HG03095 (cell line): ENCODE results near the gene MZF1.

Experiments used
- ATAC-seq: cut with Tn5 transposase; IDR thresholded peaks from one replicate; pipeline ENCODE4 v1.9.1; 2021; ENCODE audit warnings: moderate library complexity; ENCODE audit not compliant: unreplicated experiment

Gene MZF1

DNA sequence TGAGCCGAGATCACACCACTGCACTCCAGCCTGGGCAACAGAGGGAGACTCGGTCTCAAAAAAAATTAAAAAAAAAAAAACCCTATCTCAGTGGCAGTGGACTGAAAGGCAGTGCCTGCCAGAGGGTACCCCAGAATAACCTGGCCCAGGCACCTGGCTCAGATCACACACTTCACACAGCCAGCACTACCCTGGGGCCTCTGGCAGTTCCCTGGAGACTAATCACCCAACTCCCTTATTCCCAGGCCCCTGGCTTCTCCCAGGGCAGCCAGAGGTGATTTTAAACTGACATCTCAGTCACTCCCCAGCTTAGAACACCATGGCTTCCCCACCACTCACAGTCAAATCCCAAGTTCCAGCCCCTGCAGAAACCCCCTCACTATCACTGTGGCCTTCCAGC lies 57.9 kb downstream of the MZF1 start:
- ATAC-seq = no peak

DNA sequence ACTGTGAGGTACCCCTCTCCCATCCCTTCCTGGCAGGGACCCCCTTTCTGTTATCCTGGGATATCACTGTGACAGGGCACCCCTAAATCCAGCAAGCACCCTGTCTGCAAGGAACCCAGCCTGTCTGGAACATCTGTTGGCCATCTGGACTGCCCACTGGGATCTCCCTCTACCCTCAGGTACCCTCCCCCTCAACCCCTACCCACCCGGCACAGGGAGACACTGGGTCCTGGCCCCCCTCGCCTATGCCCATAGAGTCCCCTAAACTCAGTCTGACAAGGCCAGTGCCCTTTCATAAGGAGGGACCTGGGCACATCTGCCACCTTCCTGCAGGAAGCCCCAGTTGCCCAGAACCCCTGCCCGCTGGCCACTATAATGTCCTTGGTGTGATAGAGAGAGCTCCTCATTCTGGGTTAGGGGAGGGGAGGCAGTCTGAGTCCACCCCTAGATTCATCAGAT lies 58.5 kb downstream of the MZF1 start:
- no peak for ATAC-seq

DNA sequence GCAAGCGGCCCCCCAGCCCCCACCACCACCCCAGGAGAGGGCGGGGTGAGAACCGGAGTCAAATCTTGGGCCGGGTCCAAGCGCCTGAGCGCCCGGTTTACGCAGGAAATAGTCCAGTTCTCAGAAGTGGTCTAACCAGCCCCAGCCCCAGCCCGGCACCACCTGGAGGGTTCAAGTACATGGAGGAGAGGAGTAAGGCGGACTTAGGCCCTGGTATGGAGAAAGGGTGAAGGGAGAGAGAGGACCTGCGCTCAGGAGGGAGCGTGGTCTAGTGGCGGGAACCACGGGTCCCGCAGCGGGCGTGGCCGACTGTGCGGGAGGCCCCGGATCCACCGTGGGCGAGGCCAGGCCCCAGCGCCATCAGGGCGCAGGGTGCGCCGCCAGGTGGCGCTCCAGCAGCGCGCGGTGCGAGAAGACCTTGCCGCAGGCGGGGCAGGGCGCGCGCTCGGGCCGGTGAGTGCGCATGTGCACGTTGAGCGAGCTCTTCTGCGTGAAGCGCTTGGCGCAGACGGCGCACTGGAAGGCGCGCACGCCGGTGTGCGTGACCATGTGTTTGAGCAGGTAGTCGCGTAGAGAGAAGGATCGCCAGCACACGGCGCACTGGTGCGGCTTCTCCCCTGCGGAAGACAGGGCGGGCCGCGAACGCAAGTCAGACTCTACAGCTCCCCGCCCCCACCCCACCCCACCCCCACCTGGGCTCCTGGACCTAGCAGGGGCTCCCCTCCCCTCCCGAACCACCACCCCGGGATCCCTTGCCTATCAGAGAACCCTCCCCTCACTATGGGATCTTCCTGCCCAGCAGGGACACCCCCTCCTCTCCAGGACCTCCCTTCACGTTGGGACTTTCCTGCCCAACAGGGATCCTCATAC lies 59.2 kb downstream of the MZF1 start:
- ATAC-seq = peak; percentile 50

DNA sequence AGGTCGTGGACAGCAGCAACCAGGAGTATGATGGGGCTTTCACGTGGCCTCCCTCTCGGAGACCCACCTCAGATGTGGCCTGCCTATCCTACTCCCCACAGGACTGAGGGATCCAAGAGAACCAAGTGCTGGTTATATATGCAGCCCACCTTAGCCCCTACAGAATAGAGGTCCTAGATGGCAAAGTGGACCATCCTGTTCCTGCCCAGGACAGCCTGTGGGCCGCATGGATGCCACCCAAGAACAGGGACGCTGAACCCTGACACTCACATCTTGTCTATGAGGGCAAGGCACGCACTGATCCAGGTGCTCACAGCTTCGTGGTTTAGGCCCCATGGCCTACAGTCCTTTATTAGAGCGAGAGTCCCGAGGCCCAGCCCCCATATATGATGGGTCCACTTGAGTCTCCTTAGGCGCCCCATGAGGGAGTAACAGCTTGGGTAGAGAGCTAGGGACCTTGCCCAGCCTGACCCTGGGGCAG lies 59.9 kb downstream of the MZF1 start:
- ATAC-seq = no peak
